Measurements from ENCODE around the gene ANKRD34C.

ANKRD34C gene

DNA sequence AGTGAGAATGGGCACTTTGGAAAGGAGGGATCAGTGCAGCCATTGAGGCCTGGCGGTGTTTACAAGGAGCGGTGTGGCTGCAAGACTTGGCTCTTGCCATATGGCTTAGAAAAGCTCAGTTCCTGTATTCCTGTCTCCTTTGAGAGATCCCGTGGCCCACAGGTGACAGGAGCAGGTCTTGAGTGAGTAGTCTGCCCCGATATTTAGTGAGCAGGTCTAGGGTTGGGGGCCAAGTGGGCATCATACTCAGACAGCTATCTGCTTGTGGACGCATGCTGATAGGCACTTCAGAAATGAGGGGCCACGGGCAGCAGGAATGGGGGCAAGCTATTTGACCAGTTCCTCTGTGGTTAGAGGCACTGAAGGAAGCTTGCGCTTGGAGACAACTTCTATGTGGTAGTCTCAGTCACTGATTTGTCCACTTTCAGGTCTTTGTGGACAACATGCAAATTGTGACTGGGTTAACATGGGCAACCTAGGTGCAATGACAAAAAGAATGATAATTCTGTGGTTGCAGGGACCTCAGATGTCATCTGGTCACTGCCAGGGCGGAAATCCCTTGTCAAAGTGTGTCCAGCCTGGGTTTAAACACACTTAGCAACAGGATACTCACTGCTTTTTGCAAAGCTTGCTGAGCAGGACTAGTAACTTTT lies 29.5 kb downstream of the ANKRD34C start:
- H2AFZ ChIP-seq (ENCODE audit: low read length) = no peak overlapping the region

DNA sequence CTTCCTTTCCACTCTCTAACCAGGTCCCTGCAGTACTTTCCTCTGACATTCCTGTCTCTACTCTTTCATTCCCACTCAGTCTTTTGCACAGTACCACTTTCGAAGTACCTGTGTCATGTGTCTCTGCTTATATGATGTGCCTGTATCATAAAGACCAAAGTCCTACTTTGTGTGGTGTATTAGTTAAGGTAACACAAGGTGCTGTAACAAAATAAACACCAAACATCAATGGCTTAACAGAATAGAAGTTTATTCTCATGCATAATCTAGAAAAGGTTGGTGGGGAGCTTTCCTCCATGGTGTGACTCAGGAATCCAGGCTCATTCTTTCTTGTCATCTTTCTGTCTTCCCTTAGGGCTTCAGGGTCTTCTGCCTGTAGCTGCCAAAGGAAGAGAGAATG lies 31.7 kb downstream of the ANKRD34C start:
- no peaks in the 10 kb centered on the region for H3K9me2 ChIP-seq (ENCODE audit: low read depth, low read length)
- no peaks in the 10 kb centered on the region for H4K20me1 ChIP-seq (ENCODE audit: insufficient read depth, low read length)
- H3K4me2 ChIP-seq (ENCODE audit: low read length) = no peak overlapping the region
- no peak overlapping the region for H2AFZ ChIP-seq (ENCODE audit: low read length)
- H3K4me1 ChIP-seq (ENCODE audit: insufficient read depth, low read length, severe bottlenecking) = peaks cover 16% of the 10 kb centered on the region
- no peaks in the 10 kb centered on the region for H3K27me3 ChIP-seq (ENCODE audit: insufficient read depth, low read length)
- peaks cover 66% of the 10 kb centered on the region for H3K36me3 ChIP-seq (ENCODE audit: insufficient read depth, low read length)
- no peak for TF ChIP-seq EZH2 (IDR thresholded peaks at IDR 0.05; ENCODE audit: borderline replicate concordance, low read length)
- TF ChIP-seq, protein P1, sequence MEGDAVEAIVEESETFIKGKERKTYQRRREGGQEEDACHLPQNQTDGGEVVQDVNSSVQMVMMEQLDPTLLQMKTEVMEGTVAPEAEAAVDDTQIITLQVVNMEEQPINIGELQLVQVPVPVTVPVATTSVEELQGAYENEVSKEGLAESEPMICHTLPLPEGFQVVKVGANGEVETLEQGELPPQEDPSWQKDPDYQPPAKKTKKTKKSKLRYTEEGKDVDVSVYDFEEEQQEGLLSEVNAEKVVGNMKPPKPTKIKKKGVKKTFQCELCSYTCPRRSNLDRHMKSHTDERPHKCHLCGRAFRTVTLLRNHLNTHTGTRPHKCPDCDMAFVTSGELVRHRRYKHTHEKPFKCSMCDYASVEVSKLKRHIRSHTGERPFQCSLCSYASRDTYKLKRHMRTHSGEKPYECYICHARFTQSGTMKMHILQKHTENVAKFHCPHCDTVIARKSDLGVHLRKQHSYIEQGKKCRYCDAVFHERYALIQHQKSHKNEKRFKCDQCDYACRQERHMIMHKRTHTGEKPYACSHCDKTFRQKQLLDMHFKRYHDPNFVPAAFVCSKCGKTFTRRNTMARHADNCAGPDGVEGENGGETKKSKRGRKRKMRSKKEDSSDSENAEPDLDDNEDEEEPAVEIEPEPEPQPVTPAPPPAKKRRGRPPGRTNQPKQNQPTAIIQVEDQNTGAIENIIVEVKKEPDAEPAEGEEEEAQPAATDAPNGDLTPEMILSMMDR (IDR thresholded peaks at IDR 0.05; ENCODE audit: low read length) = no peak
- H3K79me2 ChIP-seq (ENCODE audit: insufficient read depth, low read length) = peaks cover 14% of the 10 kb centered on the region; the same call in 1 of the 2 replicates
- no peak overlapping the region for H3K27ac ChIP-seq (ENCODE audit: low read depth, low read length, poor library complexity, severe bottlenecking)
- no peaks in the 10 kb centered on the region for H3K9me3 ChIP-seq (ENCODE audit: low read length)
- no peak overlapping the region for H3K4me3 ChIP-seq (ENCODE audit: low read depth, low read length, poor library complexity, severe bottlenecking)
- H3K9ac ChIP-seq (ENCODE audit: low read length) = no peak overlapping the region
- H3F3A ChIP-seq (ENCODE audit: insufficient read depth, low read length) = no peaks in the 10 kb centered on the region

More for the DNA sequence above, 29.5 kb downstream of the ANKRD34C start:
- H3K4me3 ChIP-seq (ENCODE audit: low read depth, low read length, poor library complexity, severe bottlenecking) = peak overlapping the region; percentile 88
- peak overlapping the region; percentile 75 for H3K4me2 ChIP-seq (ENCODE audit: low read length)
- H3K9ac ChIP-seq (ENCODE audit: low read length) = peak overlapping the region; percentile 95
- TF ChIP-seq EZH2 (IDR thresholded peaks at IDR 0.05; ENCODE audit: borderline replicate concordance, low read length) = no peak
- TF ChIP-seq, protein P1 (IDR thresholded peaks at IDR 0.05; ENCODE audit: low read length) = no peak
- H3K9me2 ChIP-seq (ENCODE audit: low read depth, low read length) = no peaks in the 10 kb centered on the region
- H3K79me2 ChIP-seq (ENCODE audit: insufficient read depth, low read length) = peaks cover 14% of the 10 kb centered on the region; the same call in 1 of the 2 replicates
- H3K36me3 ChIP-seq (ENCODE audit: insufficient read depth, low read length) = peaks cover 44% of the 10 kb centered on the region
- H3K27ac ChIP-seq (ENCODE audit: low read depth, low read length, poor library complexity, severe bottlenecking) = no peak overlapping the region
- peaks cover 16% of the 10 kb centered on the region for H3K4me1 ChIP-seq (ENCODE audit: insufficient read depth, low read length, severe bottlenecking)
- no peaks in the 10 kb centered on the region for H3K9me3 ChIP-seq (ENCODE audit: low read length)
- H4K20me1 ChIP-seq (ENCODE audit: insufficient read depth, low read length) = no peaks in the 10 kb centered on the region
- no peaks in the 10 kb centered on the region for H3K27me3 ChIP-seq (ENCODE audit: insufficient read depth, low read length)
- H3F3A ChIP-seq (ENCODE audit: insufficient read depth, low read length) = no peaks in the 10 kb centered on the region

DNA sequence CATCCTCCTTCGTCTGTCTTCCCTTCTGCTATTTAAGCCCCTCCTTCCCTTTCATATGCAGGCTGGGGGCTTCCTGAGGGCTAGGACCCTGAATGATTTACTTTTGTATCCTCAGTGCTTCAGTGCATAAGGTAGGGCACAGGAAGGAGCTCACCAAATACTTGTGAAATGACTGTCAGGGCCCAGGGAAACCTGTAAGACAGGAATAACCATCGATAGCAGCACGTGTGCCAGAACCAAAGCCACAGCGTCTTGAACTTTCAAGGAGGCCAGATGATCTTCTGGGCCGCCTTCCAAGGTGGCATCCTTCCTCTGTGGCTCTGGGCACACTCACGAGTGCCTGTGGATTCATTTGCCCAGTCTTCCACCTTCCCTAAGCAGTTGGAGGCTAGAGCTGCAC lies 32.3 kb downstream of the ANKRD34C start:
- Histone ChIP-seq H3F3A (ENCODE audit: insufficient read depth, low read length) (no peaks in the 10 kb centered on the region), H3K4me3 (ENCODE audit: low read depth, low read length, poor library complexity, severe bottlenecking) (no peak overlapping the region), H3K36me3 (ENCODE audit: insufficient read depth, low read length) (peaks cover 72% of the 10 kb centered on the region), H3K9me3 (ENCODE audit: low read length) (no peaks in the 10 kb centered on the region), H3K4me2 (ENCODE audit: low read length) (no peak overlapping the region), H3K79me2 (ENCODE audit: insufficient read depth, low read length) (peaks cover 14% of the 10 kb centered on the region; the same call in 1 of the 2 replicates), H3K9me2 (ENCODE audit: low read depth, low read length) (no peaks in the 10 kb centered on the region), H4K20me1 (ENCODE audit: insufficient read depth, low read length) (no peaks in the 10 kb centered on the region), H3K27ac (ENCODE audit: low read depth, low read length, poor library complexity, severe bottlenecking) (no peak overlapping the region), H3K27me3 (ENCODE audit: insufficient read depth, low read length) (no peaks in the 10 kb centered on the region), H2AFZ (ENCODE audit: low read length) (no peak overlapping the region), H3K9ac (ENCODE audit: low read length) (no peak overlapping the region), H3K4me1 (ENCODE audit: insufficient read depth, low read length, severe bottlenecking) (peaks cover 16% of the 10 kb centered on the region)
- TF ChIP-seq, protein P1 (IDR thresholded peaks at IDR 0.05; ENCODE audit: low read length) = no peak
- no peak for TF ChIP-seq EZH2 (IDR thresholded peaks at IDR 0.05; ENCODE audit: borderline replicate concordance, low read length)

All from OCI-LY1 (cell line).